Body of pancreas (tissue), 4 donors: Measurements from ENCODE around the gene NDFIP1.

Experiments used
- CTCF ChIP-seq, 7 experiments: fragments of 450-650 bp in 4 of 7; fragments of 200-600 bp in 3 of 7; sonication (generic) in 3 of 7; IDR thresholded peaks; one replicate each; pipeline ENCODE4 v1.5.1; 2016 to 2019; ENCODE audit warnings: antibody characterized with exemption in 7 of 7
- POLR2A ChIP-seq, 3 donors: fragments of 450-650 bp; IDR thresholded peaks; one replicate each; pipeline ENCODE4 v1.6.1; 2016; ENCODE audit warnings: antibody characterized with exemption in 3 of 3, mild to moderate bottlenecking in 2 of 3

GRCh38 chr5:142191776-142192175, 83.2 kb downstream of the NDFIP1 start:
- TF ChIP-seq POLR2A (IDR thresholded peaks at IDR 0.05) (no peak), CTCF (IDR thresholded peaks at IDR 0.05) (no peak)
